H9 (cell line): ENCODE data around the gene RPS19BP1. TPM values are rescaled to one million over a fixed set of nuclear protein-coding genes. Genes with fewer than 3 reads are reported as not detected.

ENCODE experiments used
- DNase-seq: peaks from one replicate; pipeline ENCODE4 v3.0.0-alpha.2; 2017
- H2AFZ ChIP-seq: one replicate; pipeline ENCODE4 v1.6.1; 2013; ENCODE audit warnings: mild to moderate bottlenecking, low read length, control low read depth, moderate library complexity
- H2AK5ac ChIP-seq: 2 replicates; pipeline ENCODE4 v1.6.1; 2013; ENCODE audit warnings: low read length, control low read depth, mixed read lengths; ENCODE audit not compliant: insufficient read length
- H2BK120ac ChIP-seq: one replicate; pipeline ENCODE4 v1.6.1; 2013; ENCODE audit warnings: low read depth, mild to moderate bottlenecking, low read length, control low read depth, inconsistent platforms; ENCODE audit not compliant: poor library complexity, severe bottlenecking
- H2BK12ac ChIP-seq: 2 replicates; pipeline ENCODE4 v1.6.1; 2013; ENCODE audit warnings: low read length, control low read depth, mixed read lengths, low read depth; ENCODE audit not compliant: insufficient read length
- H2BK15ac ChIP-seq: 2 replicates; pipeline ENCODE4 v1.6.1; 2013; ENCODE audit warnings: low read depth, low read length, control low read depth
- H2BK20ac ChIP-seq: one replicate; pipeline ENCODE4 v1.6.1; 2013; ENCODE audit warnings: low read depth, mild to moderate bottlenecking, low read length, control low read depth, inconsistent platforms; ENCODE audit not compliant: poor library complexity, severe bottlenecking
- H2BK5ac ChIP-seq: 2 replicates; pipeline ENCODE4 v1.6.1; 2013; ENCODE audit warnings: low read length, control low read depth, mixed read lengths; ENCODE audit not compliant: insufficient read length
- H3K14ac ChIP-seq: 2 replicates; pipeline ENCODE4 v1.6.1; 2013; ENCODE audit warnings: low read length, control low read depth; ENCODE audit not compliant: insufficient read depth
- H3K18ac ChIP-seq: 2 replicates; pipeline ENCODE4 v1.6.1; 2013; ENCODE audit warnings: low read depth, mild to moderate bottlenecking, mixed read lengths, low read length, control low read depth; ENCODE audit not compliant: insufficient read length
- H3K23ac ChIP-seq: 2 replicates; pipeline ENCODE4 v1.6.1; 2013; ENCODE audit warnings: low read length, control low read depth, mixed read lengths, low read depth; ENCODE audit not compliant: insufficient read length
- H3K23me2 ChIP-seq: 2 replicates; pipeline ENCODE4 v1.6.1; 2013; ENCODE audit warnings: low read depth, mild to moderate bottlenecking, mixed read lengths, low read length, control low read depth; ENCODE audit not compliant: insufficient read length, poor library complexity, severe bottlenecking
- H3K27ac ChIP-seq: 2 replicates; pipeline ENCODE4 v1.5.1; 2013; ENCODE audit warnings: low read length, control low read depth, mixed read lengths, low read depth; ENCODE audit not compliant: insufficient read length
- H3K27me3 ChIP-seq: 2 replicates; pipeline ENCODE4 v1.6.1; 2013; ENCODE audit warnings: low read length, control low read depth, inconsistent platforms; ENCODE audit not compliant: insufficient read depth
- H3K4ac ChIP-seq: 2 replicates; pipeline ENCODE4 v1.6.1; 2013; ENCODE audit warnings: low read depth, mild to moderate bottlenecking, control low read depth, inconsistent platforms, low read length, moderate library complexity
- H3K4me1 ChIP-seq: 2 replicates; pipeline ENCODE4 v1.6.1; 2013; ENCODE audit warnings: low read length, control low read depth, inconsistent platforms; ENCODE audit not compliant: insufficient read depth
- H3K4me2 ChIP-seq: 2 replicates; pipeline ENCODE4 v1.6.1; 2013; ENCODE audit warnings: low read length, control low read depth, mixed read lengths; ENCODE audit not compliant: insufficient read length, insufficient read depth
- H3K56ac ChIP-seq: 2 replicates; pipeline ENCODE4 v1.6.1; 2013; ENCODE audit warnings: low read depth, mild to moderate bottlenecking, mixed read lengths, low read length, control low read depth; ENCODE audit not compliant: insufficient read length
- H3K79me1 ChIP-seq: 2 replicates; pipeline ENCODE4 v1.6.1; 2013; ENCODE audit warnings: low read depth, mild to moderate bottlenecking, moderate library complexity, low read length, control low read depth, inconsistent platforms; ENCODE audit not compliant: insufficient read depth, poor library complexity, severe bottlenecking
- H3K79me2 ChIP-seq: 2 replicates; pipeline ENCODE4 v1.6.1; 2013; ENCODE audit warnings: low read length, control low read depth, inconsistent platforms; ENCODE audit not compliant: insufficient read depth
- H3K9ac ChIP-seq: 2 replicates; pipeline ENCODE4 v1.6.1; 2013; ENCODE audit warnings: low read length, control low read depth, mixed read lengths; ENCODE audit not compliant: insufficient read length; ENCODE audit errors: extremely low read depth
- H3K9me3 ChIP-seq: one replicate; pipeline ENCODE4 v1.6.1; 2013; ENCODE audit warnings: low read depth, low read length, inconsistent platforms; ENCODE audit not compliant: control insufficient read depth
- H3T11ph ChIP-seq: one replicate; pipeline ENCODE4 v1.6.1; 2013; ENCODE audit warnings: mild to moderate bottlenecking, low read length, control low read depth, inconsistent platforms
- H4K20me1 ChIP-seq: one replicate; pipeline ENCODE4 v1.6.1; 2013; ENCODE audit not compliant: control insufficient read depth, insufficient read length, insufficient read depth
- H4K5ac ChIP-seq: 2 replicates; pipeline ENCODE4 v1.6.1; 2013; ENCODE audit warnings: low read depth, mild to moderate bottlenecking, mixed read lengths, low read length, control low read depth; ENCODE audit not compliant: insufficient read length
- H4K8ac ChIP-seq: replicated peaks from 2 replicates; pipeline ENCODE4 v1.6.1; 2013; ENCODE audit warnings: low read length, control low read depth, mixed read lengths, low read depth; ENCODE audit not compliant: insufficient read length
- H4K91ac ChIP-seq: 2 replicates; pipeline ENCODE4 v1.6.1; 2013; ENCODE audit warnings: low read depth, mild to moderate bottlenecking, moderate library complexity, mixed read lengths, low read length, control low read depth; ENCODE audit not compliant: insufficient read length
- H3K27ac Mint-ChIP-seq, 3 experiments: 2 replicates in 2 of 3; 3 replicates in 1 of 3; pipeline ENCODE4 v1.8.0; 2020 to 2021; ENCODE audit warnings: mixed read lengths in 3 of 3, mild to moderate bottlenecking in 1 of 3, moderate library complexity in 1 of 3
- H3K27me3 Mint-ChIP-seq: 2 replicates; pipeline ENCODE4 v1.8.0; 2021; ENCODE audit warnings: low read depth, mild to moderate bottlenecking, moderate library complexity, mixed read lengths
- H3K36me3 Mint-ChIP-seq, 3 experiments: 2 replicates in 2 of 3; 3 replicates in 1 of 3; pipeline ENCODE4 v1.8.0; 2020 to 2021; ENCODE audit warnings: low read depth in 3 of 3, mixed read lengths in 3 of 3; ENCODE audit not compliant: insufficient read depth in 1 of 3
- H3K4me1 Mint-ChIP-seq, 2 experiments: 2 replicates each; pipeline ENCODE4 v1.8.0; 2020; ENCODE audit warnings: mixed read lengths in 2 of 2
- H3K4me3 Mint-ChIP-seq, 2 experiments: 2 replicates in 1 of 2; 3 replicates in 1 of 2; pipeline ENCODE4 v1.8.0; 2020 to 2021; ENCODE audit warnings: mild to moderate bottlenecking in 2 of 2, mixed read lengths in 2 of 2, moderate library complexity in 1 of 2
- H3K9me3 Mint-ChIP-seq, 2 experiments: 2 replicates in 1 of 2; 3 replicates in 1 of 2; pipeline ENCODE4 v1.8.0; 2020; ENCODE audit warnings: mild to moderate bottlenecking in 2 of 2, mixed read lengths in 2 of 2, moderate library complexity in 1 of 2
- CTCF ChIP-seq: fragments of 200-600 bp; sonication (generic); conservative IDR thresholded peaks from 3 replicates; pipeline ENCODE4 v1.8.0; 2021; ENCODE audit warnings: antibody characterized with exemption, mild to moderate bottlenecking
- WGBS: extraction: QIAGEN DNeasy Blood & Tissue Kit; methylation state at CpG from one replicate; pipeline ENCODE4 v1.1.7; 2013; ENCODE audit warnings: missing lambda C conversion rate, low lambda C conversion rate, mixed read lengths; ENCODE audit not compliant: insufficient read length; ENCODE audit errors: extremely low coverage; 5-methylcytosine and 5-hydroxymethylcytosine counted together
- total RNA-seq: library from RNA; stranded (reverse); gene quantifications from 2 replicates; pipeline ENCODE4 v1.2.1, GENCODE V29; 2021

RPS19BP1 gene
- total RNA-seq, 1 experiment from 2014 or later, result 65.0 TPM

GRCh38 chr22:39560127-39560526 is 27.6 kb upstream of the RPS19BP1 start:
- no peak overlapping the region for H2AFZ ChIP-seq
- H3K79me1 ChIP-seq, result no peaks in the 10 kb centered on the region
- no peak overlapping the region for H3K4ac ChIP-seq
- no peak for TF ChIP-seq CTCF
- no peak overlapping the region for H3K27ac ChIP-seq
- H3K79me2 ChIP-seq, result no peaks in the 10 kb centered on the region
- no peak overlapping the region for H2BK5ac ChIP-seq
- H3K4me1 Mint-ChIP-seq, result peaks cover 9 to 17% of the 10 kb centered on the region in 2 experiments
- no peak overlapping the region for H2BK12ac ChIP-seq
- H3K9ac ChIP-seq, result no peak overlapping the region
- H3K27me3 Mint-ChIP-seq, result peaks cover 27% of the 10 kb centered on the region
- H4K5ac ChIP-seq, result no peak overlapping the region
- H3K36me3 Mint-ChIP-seq, result no peaks in the 10 kb centered on the region; a peak in 1 of 7 replicates
- no peaks in the 10 kb centered on the region for H4K20me1 ChIP-seq
- no peak for DNase-seq
- peaks cover 4% of the 10 kb centered on the region for H3K23me2 ChIP-seq
- no peak overlapping the region for H3K4me2 ChIP-seq
- no peak overlapping the region for H3K56ac ChIP-seq
- no peak overlapping the region for H3T11ph ChIP-seq
- H3K14ac ChIP-seq, result no peak overlapping the region
- H3K9me3 ChIP-seq, result no peaks in the 10 kb centered on the region
- H2BK15ac ChIP-seq, result no peak overlapping the region
- no peak overlapping the region for H2BK20ac ChIP-seq
- no CpG with 5 or more reads among the region's 6 CpGs for WGBS
- no peak overlapping the region for H3K4me3 Mint-ChIP-seq
- H3K27ac Mint-ChIP-seq, result no peak overlapping the region; a peak in 1 of 7 replicates
- H3K18ac ChIP-seq, result no peak overlapping the region
- no peaks in the 10 kb centered on the region for H3K4me1 ChIP-seq
- H3K23ac ChIP-seq, result no peak overlapping the region
- H4K91ac ChIP-seq, result no peak overlapping the region
- peaks cover 36% of the 10 kb centered on the region for H3K27me3 ChIP-seq
- no peak overlapping the region for H4K8ac ChIP-seq
- no peak overlapping the region for H2BK120ac ChIP-seq
- H3K9me3 Mint-ChIP-seq, result no peaks in the 10 kb centered on the region
- H2AK5ac ChIP-seq, result no peak overlapping the region
